ENCODE data around the gene RPRD1B. TPM values are rescaled to one million over a fixed set of nuclear protein-coding genes. Genes with fewer than 3 reads are reported as not detected.
"Not testable (repeated sequence)": the region's sequence is repeated elsewhere in the genome, so short reads cannot be mapped to it uniquely, and the experiment has no call there.

RPRD1B gene
- total and polyA plus RNA-seq, 2 experiments from 2014 or later = 16.5 to 28.0 TPM

GRCh38 chr20:38098952-38099351, 65.4 kb downstream of the RPRD1B start:
- Histone ChIP-seq H4K20me1 (ENCODE audit: insufficient read depth, poor library complexity, severe bottlenecking) (no peaks in the 10 kb centered on the region), H3K27ac (peak overlapping the region; percentile 1), H3K9me2 (replicated peaks; ENCODE audit: insufficient read depth) (no peaks in the 10 kb centered on the region), H3K36me3 (replicated peaks; ENCODE audit: insufficient read depth, low read depth) (no peaks in the 10 kb centered on the region), H3K4me3 (no peak overlapping the region), H3K27me3 (no peaks in the 10 kb centered on the region), H2AFZ (no peak overlapping the region), H3K4me2 (no peak overlapping the region), H3K4me1 (ENCODE audit: insufficient read depth) (peaks cover 13% of the 10 kb centered on the region), H3K9me3 (ENCODE audit: low read depth) (peaks cover 3% of the 10 kb centered on the region), H3K79me2 (no peaks in the 10 kb centered on the region)
- TF ChIP-seq, protein P1, sequence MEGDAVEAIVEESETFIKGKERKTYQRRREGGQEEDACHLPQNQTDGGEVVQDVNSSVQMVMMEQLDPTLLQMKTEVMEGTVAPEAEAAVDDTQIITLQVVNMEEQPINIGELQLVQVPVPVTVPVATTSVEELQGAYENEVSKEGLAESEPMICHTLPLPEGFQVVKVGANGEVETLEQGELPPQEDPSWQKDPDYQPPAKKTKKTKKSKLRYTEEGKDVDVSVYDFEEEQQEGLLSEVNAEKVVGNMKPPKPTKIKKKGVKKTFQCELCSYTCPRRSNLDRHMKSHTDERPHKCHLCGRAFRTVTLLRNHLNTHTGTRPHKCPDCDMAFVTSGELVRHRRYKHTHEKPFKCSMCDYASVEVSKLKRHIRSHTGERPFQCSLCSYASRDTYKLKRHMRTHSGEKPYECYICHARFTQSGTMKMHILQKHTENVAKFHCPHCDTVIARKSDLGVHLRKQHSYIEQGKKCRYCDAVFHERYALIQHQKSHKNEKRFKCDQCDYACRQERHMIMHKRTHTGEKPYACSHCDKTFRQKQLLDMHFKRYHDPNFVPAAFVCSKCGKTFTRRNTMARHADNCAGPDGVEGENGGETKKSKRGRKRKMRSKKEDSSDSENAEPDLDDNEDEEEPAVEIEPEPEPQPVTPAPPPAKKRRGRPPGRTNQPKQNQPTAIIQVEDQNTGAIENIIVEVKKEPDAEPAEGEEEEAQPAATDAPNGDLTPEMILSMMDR (IDR thresholded peaks at IDR 0.05; ENCODE audit: poor library complexity) = no peak
- TF ChIP-seq EZH2 (IDR thresholded peaks at IDR 0.05; ENCODE audit: borderline replicate concordance) (no peak), EZH2phosphoT487 (IDR thresholded peaks at IDR 0.05; ENCODE audit: low read depth, severe bottlenecking, unreplicated experiment) (no peak)
- 58% methylated on average over 1 of the region's 1 CpG for WGBS (ENCODE audit: low lambda C conversion rate, missing lambda C conversion rate)
- no peak for DNase-seq (ENCODE audit: low spot score)

DNA sequence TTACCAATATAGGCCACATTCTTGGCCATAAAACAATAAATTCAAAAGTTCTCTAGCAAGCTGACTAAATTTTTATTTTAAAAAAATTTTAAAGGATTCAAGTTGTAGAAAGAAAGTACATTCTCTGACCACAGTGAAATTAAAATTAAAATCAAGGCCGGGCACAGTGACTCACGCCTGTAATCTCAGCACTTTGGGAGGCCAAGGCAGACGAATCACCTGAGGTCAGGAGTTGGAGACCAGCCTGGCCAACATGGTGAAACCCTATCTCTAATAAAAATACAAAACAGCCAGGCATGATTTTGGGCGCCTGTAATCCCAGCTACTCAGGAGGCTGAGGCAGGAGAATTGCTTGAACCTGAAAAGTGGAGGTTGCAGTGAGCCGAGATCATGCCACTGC, 68.7 kb downstream of the RPRD1B start:
- not testable (repeated sequence) for H4K20me1 ChIP-seq (ENCODE audit: insufficient read depth, poor library complexity, severe bottlenecking); H3K27me3 ChIP-seq; H3K9me3 ChIP-seq (ENCODE audit: low read depth); H3K9me2 ChIP-seq (replicated peaks; ENCODE audit: insufficient read depth); H3K4me2 ChIP-seq; H2AFZ ChIP-seq; H3K36me3 ChIP-seq (replicated peaks; ENCODE audit: insufficient read depth, low read depth); H3K79me2 ChIP-seq; DNase-seq (ENCODE audit: low spot score); H3K4me3 ChIP-seq; H3K4me1 ChIP-seq (ENCODE audit: insufficient read depth); H3K27ac ChIP-seq
- WGBS (ENCODE audit: low lambda C conversion rate, missing lambda C conversion rate) = 95% methylated on average over 5 of the region's 5 CpGs

DNA sequence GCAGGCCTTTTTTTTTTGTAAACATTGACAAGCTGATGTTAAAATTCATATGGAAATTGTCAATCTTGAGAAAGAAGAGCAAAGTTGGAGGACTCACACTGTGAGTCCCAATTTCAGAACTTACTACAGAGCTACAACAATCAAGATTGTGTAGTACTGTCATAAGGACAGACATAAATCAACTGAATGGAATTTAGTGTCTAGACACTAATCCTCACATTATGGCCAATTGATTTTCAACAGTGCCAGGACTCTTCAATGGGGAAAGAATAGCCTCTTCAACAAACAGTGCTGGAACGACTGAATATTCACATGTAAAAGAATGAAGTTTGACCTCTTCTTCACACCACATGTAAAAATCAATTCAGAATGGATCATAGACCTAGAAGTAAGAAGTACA, 70.7 kb downstream of the RPRD1B start:
- no peak for DNase-seq (ENCODE audit: low spot score)
- no peak overlapping the region for H3K27ac ChIP-seq
- H3K79me2 ChIP-seq = no peaks in the 10 kb centered on the region
- WGBS (ENCODE audit: low lambda C conversion rate, missing lambda C conversion rate) = 50% methylated on average over 1 of the region's 1 CpG
- no peak overlapping the region for H3K4me3 ChIP-seq
- H3K4me1 ChIP-seq (ENCODE audit: insufficient read depth) = peaks cover 16% of the 10 kb centered on the region
- peaks cover 3% of the 10 kb centered on the region for H3K9me3 ChIP-seq (ENCODE audit: low read depth)
- no peaks in the 10 kb centered on the region for H3K9me2 ChIP-seq (replicated peaks; ENCODE audit: insufficient read depth)
- TF ChIP-seq EZH2phosphoT487 (IDR thresholded peaks at IDR 0.05; ENCODE audit: low read depth, severe bottlenecking, unreplicated experiment) = no peak
- TF ChIP-seq EZH2 (IDR thresholded peaks at IDR 0.05; ENCODE audit: borderline replicate concordance) = no peak
- TF ChIP-seq, protein P1 (IDR thresholded peaks at IDR 0.05; ENCODE audit: poor library complexity) = no peak
- H3K27me3 ChIP-seq = no peaks in the 10 kb centered on the region
- H4K20me1 ChIP-seq (ENCODE audit: insufficient read depth, poor library complexity, severe bottlenecking) = no peaks in the 10 kb centered on the region
- H3K4me2 ChIP-seq = no peak overlapping the region
- H2AFZ ChIP-seq = no peak overlapping the region
- no peaks in the 10 kb centered on the region for H3K36me3 ChIP-seq (replicated peaks; ENCODE audit: insufficient read depth, low read depth)

DNA sequence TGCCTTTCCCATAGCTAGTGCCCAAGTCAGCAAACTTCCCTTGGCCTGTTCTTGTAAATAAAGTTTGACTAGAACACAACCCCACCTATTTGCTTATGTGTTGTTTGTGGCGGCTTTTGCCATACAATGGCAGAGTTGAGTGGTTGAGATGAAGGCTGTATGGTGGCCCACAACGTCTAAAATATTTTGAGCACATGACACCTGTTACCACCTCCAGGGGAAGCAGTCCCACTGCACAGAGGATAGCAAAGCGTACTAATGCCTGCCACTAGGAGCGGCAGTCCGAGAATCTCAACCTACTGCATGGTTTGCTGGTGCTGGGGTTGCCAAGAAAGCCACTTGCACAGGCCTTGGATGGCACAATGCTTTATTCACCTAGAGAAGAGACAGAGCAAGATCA, 72.9 kb downstream of the RPRD1B start:
- Histone ChIP-seq H3K79me2 (no peaks in the 10 kb centered on the region), H3K27ac (no peak overlapping the region), H3K9me2 (replicated peaks; ENCODE audit: insufficient read depth) (no peaks in the 10 kb centered on the region), H2AFZ (no peak overlapping the region), H3K4me3 (no peak overlapping the region), H4K20me1 (ENCODE audit: insufficient read depth, poor library complexity, severe bottlenecking) (no peaks in the 10 kb centered on the region), H3K9me3 (ENCODE audit: low read depth) (no peaks in the 10 kb centered on the region), H3K27me3 (no peaks in the 10 kb centered on the region), H3K4me2 (no peak overlapping the region), H3K36me3 (replicated peaks; ENCODE audit: insufficient read depth, low read depth) (no peaks in the 10 kb centered on the region), H3K4me1 (ENCODE audit: insufficient read depth) (peaks cover 36% of the 10 kb centered on the region)
- DNase-seq (ENCODE audit: low spot score) = no peak
- WGBS (ENCODE audit: low lambda C conversion rate, missing lambda C conversion rate) = 93% methylated on average over 5 of the region's 5 CpGs
- TF ChIP-seq, protein P1 (IDR thresholded peaks at IDR 0.05; ENCODE audit: poor library complexity) = no peak

DNA sequence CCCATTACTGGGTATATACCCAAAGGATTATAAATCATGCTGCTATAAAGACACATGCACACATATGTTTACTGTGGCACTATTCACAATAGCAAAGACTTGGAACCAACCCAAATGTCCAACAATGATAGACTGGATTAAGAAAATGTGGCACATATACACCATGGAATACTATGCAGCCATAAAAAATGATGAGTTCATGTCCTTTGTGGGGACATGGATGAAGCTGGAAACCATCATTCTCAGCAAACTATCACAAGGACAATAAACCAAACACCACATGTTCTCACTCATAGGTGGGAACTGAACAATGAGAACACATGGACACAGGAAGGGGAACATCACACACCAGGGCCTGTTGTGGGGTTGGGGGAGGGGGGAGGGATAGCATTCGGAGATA, 73.8 kb downstream of the RPRD1B start:
- not testable (repeated sequence) for H3K9me3 ChIP-seq (ENCODE audit: low read depth); H3K27me3 ChIP-seq; H3K4me2 ChIP-seq; H3K36me3 ChIP-seq (replicated peaks; ENCODE audit: insufficient read depth, low read depth); H3K27ac ChIP-seq; DNase-seq (ENCODE audit: low spot score); H4K20me1 ChIP-seq (ENCODE audit: insufficient read depth, poor library complexity, severe bottlenecking); H3K79me2 ChIP-seq; H3K9me2 ChIP-seq (replicated peaks; ENCODE audit: insufficient read depth); H3K4me3 ChIP-seq; H2AFZ ChIP-seq
- WGBS (ENCODE audit: low lambda C conversion rate, missing lambda C conversion rate) = 88% methylated on average over 1 of the region's 1 CpG
- peaks cover 36% of the 10 kb centered on the region for H3K4me1 ChIP-seq (ENCODE audit: insufficient read depth)

- not testable (repeated sequence) for H3K79me2 ChIP-seq; H3K27me3 ChIP-seq; H4K20me1 ChIP-seq (ENCODE audit: insufficient read depth, poor library complexity, severe bottlenecking); H3K9me3 ChIP-seq (ENCODE audit: low read depth); H3K4me3 ChIP-seq; DNase-seq (ENCODE audit: low spot score); H3K4me2 ChIP-seq; H3K9me2 ChIP-seq (replicated peaks; ENCODE audit: insufficient read depth); H3K36me3 ChIP-seq (replicated peaks; ENCODE audit: insufficient read depth, low read depth); H2AFZ ChIP-seq
- Histone ChIP-seq H3K4me1 (ENCODE audit: insufficient read depth) (peaks cover 36% of the 10 kb centered on the region), H3K27ac (peak overlapping the region; percentile 90)
- 84% methylated on average over 7 of the region's 7 CpGs for WGBS (ENCODE audit: low lambda C conversion rate, missing lambda C conversion rate)
Observed at GRCh38 chr20:38107916-38108315, 74.4 kb downstream of the RPRD1B start.
